ENCODE results near the gene CLGN.
"Not testable (repeated sequence)": the region's sequence is repeated elsewhere in the genome, so short reads cannot be mapped to it uniquely, and the experiment has no call there.

CLGN gene

DNA sequence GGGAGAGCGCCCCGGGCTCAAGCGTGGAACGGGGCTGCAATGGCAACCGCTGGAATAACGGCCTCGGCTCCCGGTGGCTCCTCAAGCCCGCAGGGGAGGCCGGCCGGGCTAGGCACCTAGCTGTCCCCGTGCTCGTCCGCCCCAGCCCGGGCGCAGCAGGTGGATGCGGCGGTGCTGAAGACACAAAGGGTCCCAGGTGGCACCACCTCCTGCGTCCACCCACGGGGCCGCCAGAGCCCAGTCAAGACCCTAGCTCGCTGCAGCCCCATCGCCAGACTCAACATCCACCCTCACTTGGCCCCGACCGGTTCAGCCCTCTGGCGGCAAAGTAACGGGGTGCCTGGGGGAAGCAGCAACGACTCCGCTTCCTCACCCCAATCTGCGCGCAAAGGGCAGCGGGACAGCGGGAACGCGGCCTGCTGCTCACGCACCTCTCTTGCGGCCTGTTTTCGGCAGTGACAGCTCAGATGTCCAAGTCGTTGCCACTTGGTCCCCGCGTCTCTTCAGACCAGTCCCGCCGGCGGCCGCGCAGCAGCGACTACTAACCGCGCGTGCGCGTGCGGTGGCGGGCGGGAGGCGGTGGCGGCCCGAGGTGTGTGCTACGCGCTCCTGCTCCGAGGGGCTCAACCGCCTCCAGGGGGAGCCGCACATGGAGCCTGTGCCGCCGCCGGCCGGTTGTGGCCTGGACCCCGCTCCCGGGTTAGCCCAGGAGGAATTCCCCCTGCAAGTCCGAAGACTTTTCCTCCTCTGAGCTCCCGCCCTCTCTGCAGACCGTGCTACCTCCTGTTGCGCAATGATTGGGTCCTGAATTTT lies at the start of gene CLGN:
TSS of gene CLGN (minus strand) at position 543 of the 813 bp plus-strand sequence. CDS start 14,570 bp downstream, outside the sequence.
- DNase-seq = peak; percentile 72

- no peak for DNase-seq
Observed at GRCh38 chr4:140472156-140472555, 44.7 kb upstream of the CLGN start.

- DNase-seq = no peak
Observed at GRCh38 chr4:140469791-140470733, 42.6 kb upstream of the CLGN start.

- DNase-seq = no peak
Observed at GRCh38 chr4:140466146-140466545, 38.7 kb upstream of the CLGN start.

- DNase-seq = no peak
Observed at GRCh38 chr4:140463614-140464013, 36.2 kb upstream of the CLGN start.

GRCh38 chr4:140463182-140463581 lies 35.7 kb upstream of the CLGN start:
- DNase-seq = no peak

DNA sequence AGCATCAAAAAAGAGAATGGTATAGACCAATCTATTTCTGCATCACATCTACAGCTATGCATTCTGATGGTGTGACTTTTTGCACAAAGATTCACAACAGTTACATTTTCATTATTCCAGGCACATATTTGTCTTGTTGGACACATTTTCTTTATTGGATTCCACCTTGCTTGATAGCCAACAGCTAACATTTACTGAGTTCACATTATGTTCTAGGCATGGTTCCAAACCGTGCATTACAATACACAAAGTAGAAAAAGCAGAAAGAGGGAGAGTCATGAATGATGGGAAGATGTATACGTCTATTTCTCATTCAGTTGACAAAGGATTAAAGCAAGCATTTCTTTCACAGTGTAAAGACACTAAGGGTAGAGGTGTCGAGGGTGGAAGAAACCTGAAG lies 22.9 kb upstream of the CLGN start:
- no peak for DNase-seq

GRCh38 chr4:140448830-140449229 lies 21.4 kb upstream of the CLGN start:
- no peak for DNase-seq

GRCh38 chr4:140448162-140448561 lies 20.7 kb upstream of the CLGN start:
- DNase-seq = no peak

GRCh38 chr4:140444347-140444746 lies 16.9 kb upstream of the CLGN start:
- DNase-seq = not testable (repeated sequence)

GRCh38 chr4:140439644-140440142 lies 12.2 kb upstream of the CLGN start:
- no peak for DNase-seq

GRCh38 chr4:140427919-140428471 lies 547 bp upstream of the CLGN start:
- DNase-seq = no peak

DNA sequence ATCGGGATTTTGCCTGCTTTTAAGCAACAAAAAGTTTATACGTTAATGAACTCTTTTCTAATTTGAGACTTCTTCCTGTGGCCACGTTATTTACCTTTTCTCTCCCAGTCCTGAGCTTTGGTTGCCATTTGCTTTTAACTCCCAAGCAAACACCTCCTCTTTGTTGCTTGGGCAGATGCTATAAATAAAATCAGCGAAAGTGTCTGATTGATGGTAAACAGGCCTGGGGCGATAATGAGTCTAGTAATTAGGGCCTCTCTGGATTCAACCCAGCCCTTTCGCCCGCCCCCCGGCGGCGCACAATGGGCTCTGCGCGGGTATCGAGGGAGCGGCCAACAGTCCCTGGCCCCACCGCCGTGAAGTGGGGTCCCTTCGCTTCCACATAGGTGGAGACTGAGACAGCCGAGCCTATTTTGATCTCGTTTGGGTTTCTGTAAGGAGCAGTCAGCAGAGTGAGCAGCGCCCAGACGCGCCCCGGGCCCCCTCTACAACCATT lies 790 bp downstream of the CLGN start:
- DNase-seq = no peak

- DNase-seq = no peak
Observed at GRCh38 chr4:140423106-140423505, 4.3 kb downstream of the CLGN start.

DNA sequence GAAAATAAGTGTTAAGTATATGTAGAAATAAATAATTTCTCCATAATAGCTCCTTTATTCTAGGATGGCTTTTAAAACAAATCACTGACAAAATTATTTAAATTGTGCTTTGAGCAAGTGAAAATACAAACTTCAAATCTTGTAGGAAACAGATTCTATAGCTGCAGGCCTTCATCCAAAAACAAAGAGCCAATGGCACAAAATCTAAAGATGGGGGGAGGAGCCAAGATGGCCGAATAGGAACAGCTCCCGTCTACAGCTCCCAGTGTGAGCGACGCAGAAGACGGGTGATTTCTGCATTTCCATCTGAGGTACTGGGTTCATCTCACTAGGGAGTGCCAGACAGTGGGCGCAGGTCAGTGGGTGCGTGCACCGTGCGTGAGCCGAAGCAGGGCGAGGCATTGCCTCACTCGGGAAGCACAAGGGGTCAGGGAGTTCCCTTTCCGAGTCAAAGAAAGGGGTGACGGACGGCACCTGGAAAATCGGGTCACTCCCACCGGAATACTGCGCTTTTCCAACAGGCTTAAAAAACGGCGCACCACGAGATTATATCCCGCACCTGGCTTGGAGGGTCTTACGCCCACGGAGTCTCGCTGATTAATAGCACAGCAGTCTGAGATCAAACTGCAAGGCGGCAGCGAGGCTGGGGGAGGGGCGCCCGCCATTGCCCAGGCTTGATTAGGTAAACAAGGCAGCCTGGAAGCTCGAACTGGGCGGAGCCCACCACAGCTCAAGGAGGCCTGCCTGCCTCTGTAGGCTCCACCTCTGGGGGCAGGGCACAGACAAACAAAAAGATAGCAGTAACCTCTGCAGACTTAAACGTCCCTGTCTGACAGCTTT lies 14.1 kb downstream of the CLGN start:
- not testable (repeated sequence) for DNase-seq

- no peak for DNase-seq
Observed at GRCh38 chr4:140408974-140409373, 18.5 kb downstream of the CLGN start.

DNA sequence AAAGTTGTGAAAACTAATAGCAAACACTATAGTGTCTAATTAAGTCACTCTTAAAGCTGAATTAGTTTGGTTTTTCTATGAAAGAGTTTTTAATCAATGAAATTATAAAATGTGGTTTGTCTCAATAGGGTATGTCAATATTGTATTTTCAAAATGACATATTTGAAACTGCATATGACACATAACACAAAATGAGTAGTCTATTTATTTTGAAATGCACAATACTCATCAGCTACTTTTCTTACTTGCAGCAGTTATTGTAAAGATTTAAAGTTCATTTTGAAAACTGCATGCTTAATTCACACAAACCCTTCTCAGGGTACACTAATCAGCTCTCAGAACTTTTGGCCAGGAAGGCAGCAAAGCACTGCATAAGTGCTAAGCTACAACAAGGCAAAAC lies 21.2 kb downstream of the CLGN start:
- DNase-seq = no peak

DNA sequence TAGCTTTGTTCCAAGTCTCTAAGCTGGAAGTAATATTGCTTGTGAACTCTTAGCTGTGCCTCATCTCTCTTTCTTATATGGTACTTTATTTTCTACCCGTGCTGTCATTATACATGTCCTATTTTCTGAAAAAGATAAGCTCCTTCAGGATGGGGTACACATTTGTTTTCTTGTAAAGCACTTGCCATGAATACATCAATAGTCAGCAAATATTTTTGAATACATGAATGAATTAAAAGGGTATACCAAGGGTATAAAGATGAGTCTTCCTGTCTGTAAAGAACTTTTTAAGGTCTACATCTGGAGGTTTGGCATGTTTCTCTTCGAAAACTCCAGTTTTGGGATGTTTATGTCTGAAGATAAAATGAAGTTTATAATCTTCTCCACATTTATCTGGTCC lies 27.3 kb downstream of the CLGN start:
- DNase-seq = no peak

DNA sequence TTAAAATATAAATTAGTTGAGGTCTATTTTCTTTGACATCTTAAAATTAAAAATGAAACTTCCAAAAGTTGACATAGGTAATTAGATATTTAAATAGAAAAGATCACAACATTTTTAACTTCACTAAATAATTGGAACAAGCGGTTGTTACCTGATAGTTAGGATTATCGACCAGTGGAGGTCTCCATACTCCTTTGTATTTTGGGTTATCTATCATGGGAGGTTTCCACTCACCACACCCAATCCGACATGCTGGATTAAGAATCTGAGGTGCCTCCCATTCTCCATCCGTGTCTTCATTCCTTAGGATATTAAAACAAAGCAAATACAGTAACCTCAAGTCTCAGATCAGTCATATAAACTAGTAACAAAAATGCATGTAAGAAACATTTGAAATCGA lies 31.8 kb downstream of the CLGN start:
- no peak for DNase-seq

DNA sequence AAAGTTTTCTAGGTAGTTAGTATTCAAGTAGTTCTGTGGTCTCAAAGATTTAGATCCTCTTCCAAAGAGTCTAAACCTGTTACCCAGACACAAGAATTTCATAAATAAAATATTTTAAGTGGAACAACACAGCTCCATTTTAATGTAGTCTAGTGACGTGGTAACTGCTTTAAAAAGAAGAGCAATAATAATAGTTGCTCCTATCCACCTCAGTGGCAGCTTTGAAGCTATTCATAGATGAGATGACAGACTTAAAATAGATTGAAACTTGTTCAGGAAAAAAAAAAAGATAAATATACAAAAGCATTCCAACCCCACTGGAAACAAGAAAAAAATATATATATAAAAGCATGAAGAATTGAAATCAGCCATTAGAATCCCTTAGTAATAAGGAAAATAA lies 39.4 kb downstream of the CLGN start:
- DNase-seq = no peak

DNA sequence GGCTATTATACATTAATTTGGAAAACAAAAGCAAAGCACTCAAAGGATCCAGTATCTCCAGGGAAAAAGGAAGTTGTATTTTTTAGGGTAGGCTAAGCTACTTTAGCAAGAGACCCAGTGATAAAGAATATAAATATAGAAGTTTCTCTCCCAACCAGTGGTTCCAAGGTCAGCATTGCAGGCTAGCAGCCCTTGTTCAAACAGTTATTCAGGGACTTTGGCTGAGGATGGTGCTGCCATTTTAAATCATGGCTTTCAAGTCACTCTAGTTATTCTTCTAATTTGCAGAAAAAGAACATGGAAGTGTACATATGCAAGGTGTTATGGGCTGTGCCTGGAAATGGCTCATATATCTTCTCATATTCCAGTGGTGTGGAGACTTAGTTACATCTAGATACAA lies 44.7 kb downstream of the CLGN start:
- DNase-seq = no peak

- DNase-seq = no peak
Observed at GRCh38 chr4:140374130-140374477, 53.3 kb downstream of the CLGN start.
